Measurements from ENCODE around the gene TXNDC5.
A peak's percentile ranks its signal among the peaks of the same experiment; 100 is the strongest.

The TXNDC5 gene

DNA sequence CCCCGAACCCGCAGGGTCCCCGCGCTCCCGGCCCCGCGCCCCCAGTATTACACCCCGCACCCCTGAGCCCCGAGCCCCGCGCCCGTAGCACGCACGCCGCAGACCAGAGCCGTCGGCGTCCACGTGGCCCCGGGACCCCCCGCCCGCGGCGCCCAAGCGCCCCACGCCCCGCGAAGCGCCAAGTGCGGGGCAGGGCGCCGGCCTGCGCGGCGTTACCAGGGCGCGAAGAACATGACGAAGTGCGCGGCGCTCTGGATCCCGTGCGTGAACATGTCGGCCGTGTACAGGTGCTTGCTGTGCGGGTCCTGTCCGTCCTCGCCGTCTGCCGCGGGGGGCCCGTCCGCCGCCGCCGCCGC, 312 bp downstream of the TXNDC5 start:
- in situ Hi-C loops (cut with HindIII; ENCODE audit: low pct_unique_long_range_greater_than_20kb, low sequenced_read_pairs) = no loop called here
- DNase-seq (ENCODE audit: low read depth in 1 of 2, low spot score in 1 of 2) = no peak
- no peak for TF ChIP-seq JUND (IDR thresholded peaks at IDR 0.05; ENCODE audit: low read depth)

DNA sequence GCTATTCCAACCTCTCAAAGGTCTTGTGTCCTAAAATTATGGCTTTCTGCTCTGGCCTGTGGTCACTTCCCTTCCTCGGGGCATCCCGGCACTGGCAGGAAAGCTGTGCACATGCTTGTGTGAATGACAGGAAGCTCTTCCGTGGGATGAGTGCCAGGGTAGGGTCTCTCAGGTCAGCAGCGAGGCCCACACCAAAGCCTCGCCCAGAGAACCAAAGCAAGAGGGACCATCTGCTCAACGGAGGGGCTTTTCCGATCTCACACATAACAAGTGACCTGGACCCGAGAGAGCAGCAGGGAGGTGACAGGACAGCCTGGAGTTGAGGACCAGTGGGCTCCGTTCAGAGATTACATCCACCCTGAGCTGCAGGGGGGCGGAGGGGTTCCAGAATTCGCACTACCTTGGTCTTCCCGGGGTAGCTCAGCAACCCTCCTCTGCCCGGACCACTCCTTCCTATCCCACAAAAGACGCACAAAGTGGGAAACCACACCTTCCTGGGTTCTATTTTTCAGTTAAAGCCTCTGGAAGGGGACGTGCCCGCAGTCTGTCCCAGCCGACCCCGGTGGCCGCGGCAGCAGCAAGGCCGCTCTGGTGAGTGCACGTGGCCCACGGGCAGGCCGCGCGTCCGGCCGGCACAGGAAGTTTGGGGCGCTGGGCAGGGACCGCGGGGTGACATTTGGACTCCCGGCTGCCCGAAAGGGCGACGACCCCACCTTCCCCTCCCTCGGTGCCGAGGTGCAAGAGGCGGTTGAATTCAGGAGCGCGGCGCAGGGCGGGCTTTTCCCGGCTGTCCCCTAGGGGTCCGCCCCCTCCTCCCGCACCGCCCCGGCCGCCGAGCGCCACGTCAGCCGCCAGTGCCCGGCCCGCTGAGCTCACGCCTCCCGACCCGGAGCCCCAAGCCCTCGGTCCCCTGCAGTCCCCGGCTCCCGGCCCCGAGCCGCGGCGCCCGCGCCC, 988 bp downstream of the TXNDC5 start:
- DNase-seq (ENCODE audit: low read depth in 1 of 2, low spot score in 1 of 2) = peak; percentile 73 to 86
- TF ChIP-seq JUND (IDR thresholded peaks at IDR 0.05; ENCODE audit: low read depth) = no peak
- in situ Hi-C loops (cut with HindIII; ENCODE audit: low pct_unique_long_range_greater_than_20kb, low sequenced_read_pairs) = no loop called here

DNA sequence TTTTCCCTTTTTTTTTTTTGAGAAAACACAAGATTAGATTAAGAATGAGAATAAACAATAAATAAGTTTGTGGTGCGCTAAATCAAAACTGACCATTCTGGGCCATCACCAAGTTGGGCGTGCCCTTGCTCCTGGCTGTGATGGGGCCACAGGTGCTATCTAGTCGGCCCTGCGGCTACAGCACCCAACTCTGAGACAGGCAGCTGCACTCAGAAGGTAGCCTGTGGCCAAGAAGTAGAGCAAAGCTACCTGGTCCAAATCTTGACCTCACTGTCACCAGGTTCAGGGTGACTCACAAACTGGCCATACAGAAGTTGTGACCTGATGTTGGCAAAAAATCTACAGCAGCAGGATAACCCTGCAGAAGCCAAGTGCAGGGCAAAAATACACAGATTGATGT, 3.4 kb downstream of the TXNDC5 start:
- in situ Hi-C loops (cut with HindIII; ENCODE audit: low pct_unique_long_range_greater_than_20kb, low sequenced_read_pairs) = no loop called here
- DNase-seq (ENCODE audit: low read depth in 1 of 2, low spot score in 1 of 2) = no peak
- TF ChIP-seq JUND (IDR thresholded peaks at IDR 0.05; ENCODE audit: low read depth) = no peak

DNA sequence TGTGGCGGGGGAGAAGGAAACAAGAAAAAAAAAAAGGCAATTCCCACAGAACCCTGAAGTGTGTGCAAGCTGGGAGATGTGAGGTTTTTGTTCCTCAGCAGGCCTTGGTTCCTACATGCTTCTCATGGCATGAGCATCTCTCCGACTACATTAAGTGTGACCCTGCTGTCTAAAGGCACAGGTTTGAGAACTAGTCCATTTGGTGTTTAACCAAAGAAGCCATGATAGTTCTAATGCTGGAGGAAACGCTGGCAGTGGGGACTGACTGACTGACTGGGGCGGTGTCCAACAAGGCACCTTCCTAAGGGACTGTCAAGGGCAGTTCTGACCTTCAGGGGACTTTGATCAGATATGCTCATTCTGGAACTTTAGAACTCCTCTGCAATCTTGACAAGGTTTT, 3.8 kb downstream of the TXNDC5 start:
- DNase-seq (ENCODE audit: low read depth in 1 of 2, low spot score in 1 of 2) = no peak
- TF ChIP-seq JUND (IDR thresholded peaks at IDR 0.05; ENCODE audit: low read depth) = no peak
- in situ Hi-C loops (cut with HindIII; ENCODE audit: low pct_unique_long_range_greater_than_20kb, low sequenced_read_pairs) = no loop called here

DNA sequence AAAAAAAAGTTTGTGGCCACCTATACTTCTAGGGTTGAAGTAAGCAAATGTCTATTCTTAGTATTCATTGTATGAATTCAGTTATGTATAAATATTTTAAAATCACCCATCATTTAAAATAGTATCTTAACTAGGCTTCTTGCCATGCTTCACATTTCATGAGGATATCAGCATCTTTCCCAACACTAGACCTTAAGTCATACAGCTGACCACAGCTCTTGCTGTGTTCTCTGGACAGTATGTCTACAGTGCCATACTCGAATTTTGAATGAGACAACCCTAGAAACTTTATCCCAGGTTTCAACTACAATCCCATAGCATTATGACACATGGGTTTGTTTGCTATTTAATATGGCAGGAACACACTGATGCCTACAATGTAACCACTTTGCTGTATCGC, 5.2 kb downstream of the TXNDC5 start:
- no peak for TF ChIP-seq JUND (IDR thresholded peaks at IDR 0.05; ENCODE audit: low read depth)
- in situ Hi-C loops (cut with HindIII; ENCODE audit: low pct_unique_long_range_greater_than_20kb, low sequenced_read_pairs) = no loop called here
- no peak for DNase-seq (ENCODE audit: low read depth in 1 of 2, low spot score in 1 of 2)

DNA sequence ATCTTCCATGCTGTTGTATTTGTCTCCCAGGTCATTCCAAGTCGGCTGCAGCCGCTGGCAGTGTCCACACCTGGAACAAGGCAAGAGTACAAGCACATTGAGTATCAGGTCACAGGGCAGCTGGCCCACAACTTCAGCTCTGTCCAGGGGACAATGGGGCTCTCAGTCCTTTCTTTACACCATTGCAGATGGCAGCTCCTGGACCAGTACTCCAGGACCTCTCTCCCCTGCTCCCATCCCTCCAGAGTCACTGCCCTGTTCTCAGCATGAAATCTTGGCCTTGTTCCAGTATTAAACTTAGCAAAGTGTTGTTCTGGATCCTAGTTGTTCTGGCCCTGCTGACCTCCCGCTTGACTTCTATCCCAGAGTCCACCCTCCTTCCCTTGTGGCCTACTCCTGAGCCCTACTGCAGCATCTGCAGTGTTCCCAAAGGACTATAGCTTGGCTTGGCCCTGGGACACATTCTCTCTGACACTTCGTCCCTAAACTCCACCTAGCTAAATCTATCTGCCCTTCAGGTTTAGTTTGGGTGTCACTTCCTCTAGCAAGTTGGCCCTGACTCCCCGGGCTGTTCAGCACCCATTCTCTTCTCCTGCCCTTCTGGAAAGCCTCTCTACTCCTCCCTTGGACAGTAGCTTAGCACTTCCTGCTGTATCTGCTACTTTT, 5.8 kb downstream of the TXNDC5 start:
- no peak for TF ChIP-seq JUND (IDR thresholded peaks at IDR 0.05; ENCODE audit: low read depth)
- in situ Hi-C loops (cut with HindIII; ENCODE audit: low pct_unique_long_range_greater_than_20kb, low sequenced_read_pairs) = no loop called here
- no peak for DNase-seq (ENCODE audit: low read depth in 1 of 2, low spot score in 1 of 2)

DNA sequence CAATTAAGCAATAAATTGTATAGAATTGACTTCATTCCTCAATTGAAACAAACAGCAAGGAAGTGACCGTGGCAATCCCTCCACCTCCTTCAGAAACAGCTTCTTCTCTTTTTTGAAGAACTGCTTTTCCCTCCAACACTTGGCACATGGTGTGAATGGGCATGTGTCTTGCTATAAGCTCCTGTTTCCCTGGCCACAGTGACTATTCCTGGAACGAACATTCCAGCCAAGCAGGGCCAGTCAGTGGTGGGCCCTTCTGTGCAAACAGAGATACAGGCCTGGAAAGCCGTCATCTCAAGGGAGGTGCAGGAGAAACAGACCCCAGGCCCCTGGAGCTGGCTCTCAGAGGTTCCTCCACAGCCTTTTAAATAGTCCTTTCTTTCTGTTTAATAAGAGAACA, 6.9 kb downstream of the TXNDC5 start:
- in situ Hi-C loops (cut with HindIII; ENCODE audit: low pct_unique_long_range_greater_than_20kb, low sequenced_read_pairs) = no loop called here
- no peak for TF ChIP-seq JUND (IDR thresholded peaks at IDR 0.05; ENCODE audit: low read depth)
- DNase-seq (ENCODE audit: low read depth in 1 of 2, low spot score in 1 of 2) = no peak

DNA sequence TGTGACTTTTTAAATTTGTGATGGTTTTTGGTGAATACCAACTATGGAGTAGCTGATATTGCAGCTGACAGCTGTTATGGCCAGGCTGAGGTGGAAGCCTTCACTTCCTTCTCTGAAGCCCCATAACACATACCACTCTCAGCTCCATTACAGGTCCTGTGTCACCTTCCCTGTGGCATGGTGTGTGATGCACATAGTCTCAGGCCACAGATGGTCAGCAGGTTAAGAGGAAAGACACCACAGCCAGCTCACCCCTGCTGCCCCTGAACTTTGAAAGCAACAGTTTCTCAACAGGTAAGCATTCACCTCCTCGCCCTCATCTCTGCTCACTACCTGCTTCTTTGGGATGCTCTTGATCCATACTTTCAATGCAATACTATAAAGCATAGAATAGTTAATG, 7.7 kb downstream of the TXNDC5 start:
- DNase-seq (ENCODE audit: low read depth in 1 of 2, low spot score in 1 of 2) = no peak
- no peak for TF ChIP-seq JUND (IDR thresholded peaks at IDR 0.05; ENCODE audit: low read depth)
- in situ Hi-C loops (cut with HindIII; ENCODE audit: low pct_unique_long_range_greater_than_20kb, low sequenced_read_pairs) = no loop called here

DNA sequence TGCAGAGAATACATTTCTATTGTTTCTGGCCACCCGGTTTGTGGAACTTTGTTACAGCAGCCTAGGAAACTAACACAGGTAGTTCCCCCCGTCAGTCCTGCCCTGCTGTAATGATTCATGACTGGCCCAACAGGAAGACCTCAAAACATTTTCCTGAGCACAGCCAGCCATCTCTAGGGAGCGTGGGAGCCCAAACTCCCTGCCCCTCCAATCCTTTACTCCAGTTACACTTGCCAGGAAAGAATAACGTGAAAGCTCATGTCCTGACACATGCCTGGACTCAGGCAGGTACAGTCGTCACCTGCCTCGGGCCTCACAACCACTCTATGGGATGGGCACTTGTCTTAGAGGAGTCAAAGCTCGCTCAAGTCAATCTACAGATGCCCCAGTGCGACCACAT, 8.4 kb downstream of the TXNDC5 start:
- DNase-seq (ENCODE audit: low read depth in 1 of 2, low spot score in 1 of 2) = no peak
- in situ Hi-C loops (cut with HindIII; ENCODE audit: low pct_unique_long_range_greater_than_20kb, low sequenced_read_pairs) = no loop called here
- TF ChIP-seq JUND (IDR thresholded peaks at IDR 0.05; ENCODE audit: low read depth) = no peak

DNA sequence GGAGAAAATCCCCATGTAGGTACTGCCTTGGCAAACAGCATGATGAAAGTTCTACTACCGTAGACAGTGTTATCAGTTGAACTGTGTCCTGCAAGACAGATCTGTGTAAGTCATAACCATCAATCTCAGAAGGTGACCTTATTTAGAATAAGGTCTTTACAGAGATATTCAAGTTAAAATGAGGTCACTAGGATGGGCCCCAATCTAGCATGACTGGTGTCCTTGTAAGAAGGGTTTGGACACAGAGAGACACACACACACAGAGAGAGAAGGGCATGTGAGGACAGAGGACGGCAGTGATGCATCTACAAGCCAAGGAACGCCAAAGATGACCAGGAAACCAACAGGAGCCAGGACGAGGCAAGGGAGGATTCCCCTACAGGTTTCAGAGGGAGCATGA, 8.8 kb downstream of the TXNDC5 start:
- in situ Hi-C loops (cut with HindIII; ENCODE audit: low pct_unique_long_range_greater_than_20kb, low sequenced_read_pairs) = no loop called here
- DNase-seq (ENCODE audit: low read depth in 1 of 2, low spot score in 1 of 2) = no peak
- TF ChIP-seq JUND (IDR thresholded peaks at IDR 0.05; ENCODE audit: low read depth) = no peak

DNA sequence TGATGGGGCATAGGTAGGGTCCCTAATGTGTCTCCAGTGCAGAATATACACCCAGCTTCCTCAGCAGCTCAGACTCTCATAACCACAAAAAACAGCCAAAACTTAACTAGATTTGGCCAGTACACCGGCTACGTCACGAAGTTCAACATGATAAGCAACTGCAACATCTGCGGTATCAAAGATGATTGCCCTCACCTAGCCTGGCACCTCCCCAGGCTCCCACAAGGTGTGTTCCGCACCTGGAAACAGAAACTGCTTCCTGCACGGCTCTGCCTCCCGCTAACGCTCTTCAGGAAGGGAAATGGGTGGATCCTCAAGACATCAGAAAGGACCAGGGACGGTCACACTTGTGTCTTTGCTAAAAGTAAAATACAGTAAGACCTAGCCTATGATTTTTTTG, 9.5 kb downstream of the TXNDC5 start:
- DNase-seq (ENCODE audit: low read depth in 1 of 2, low spot score in 1 of 2) = no peak
- TF ChIP-seq JUND (IDR thresholded peaks at IDR 0.05; ENCODE audit: low read depth) = no peak
- in situ Hi-C loops (cut with HindIII; ENCODE audit: low pct_unique_long_range_greater_than_20kb, low sequenced_read_pairs) = no loop called here

DNA sequence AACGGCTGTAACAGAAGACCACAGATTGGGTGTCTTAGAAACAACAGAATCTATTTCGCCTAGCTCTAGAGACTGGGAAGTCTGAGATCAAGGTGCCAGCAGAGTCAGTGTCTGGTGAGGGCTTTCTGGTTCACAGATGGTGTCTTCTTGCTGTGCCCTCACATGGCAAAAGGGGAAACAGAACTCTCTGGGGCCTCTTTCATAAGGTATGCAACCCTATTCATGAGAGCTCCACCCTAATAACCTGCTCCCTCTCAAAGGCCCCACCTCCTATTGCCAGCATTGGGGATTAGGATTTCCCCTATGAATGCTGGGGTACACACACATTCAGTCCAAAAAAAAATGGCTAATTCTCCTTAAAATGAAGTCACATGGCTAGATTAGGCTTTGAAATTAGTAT, 10.0 kb downstream of the TXNDC5 start:
- DNase-seq (ENCODE audit: low read depth in 1 of 2, low spot score in 1 of 2) = no peak
- in situ Hi-C loops (cut with HindIII; ENCODE audit: low pct_unique_long_range_greater_than_20kb, low sequenced_read_pairs) = no loop called here
- no peak for TF ChIP-seq JUND (IDR thresholded peaks at IDR 0.05; ENCODE audit: low read depth)

DNA sequence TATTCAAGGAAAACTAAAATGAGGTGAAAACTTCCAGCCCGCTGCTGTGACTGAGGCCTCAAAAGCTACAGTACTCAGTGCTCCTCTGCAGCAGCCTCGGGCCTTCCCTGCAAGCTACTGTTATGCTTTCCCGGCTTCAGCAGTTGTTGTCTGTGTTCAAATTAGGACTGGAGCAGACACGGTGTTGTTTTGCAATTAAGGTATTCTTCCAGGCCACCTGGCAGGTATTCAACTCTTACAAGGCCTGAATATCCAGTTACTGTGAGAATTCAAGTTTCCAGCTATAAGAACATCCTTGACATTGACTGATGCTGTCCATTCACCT, 10.7 kb downstream of the TXNDC5 start:
- no peak for TF ChIP-seq JUND (IDR thresholded peaks at IDR 0.05; ENCODE audit: low read depth)
- DNase-seq (ENCODE audit: low read depth in 1 of 2, low spot score in 1 of 2) = no peak
- in situ Hi-C loops (cut with HindIII; ENCODE audit: low pct_unique_long_range_greater_than_20kb, low sequenced_read_pairs) = no loop called here

Measured in T47D (cell line).